HEK293 (cell line): ENCODE data around the gene TIAM2.

Source experiments
- CTCF ChIP-seq: fragments of 450-650 bp; formaldehyde crosslinking; IDR thresholded peaks from 2 replicates; pipeline ENCODE4 v1.5.1; 2016; ENCODE audit warnings: missing biosample characterization, missing genetic modification characterization
- GLIS1 ChIP-seq: fragments of 450-650 bp; formaldehyde crosslinking; IDR thresholded peaks from 2 replicates; pipeline ENCODE4 v1.5.1; 2016; ENCODE audit warnings: missing biosample characterization, missing genetic modification characterization
- PBX3 ChIP-seq: sonication (generic); formaldehyde crosslinking; IDR thresholded peaks from 2 replicates; pipeline ENCODE4 v1.8.1; 2022; ENCODE audit warnings: mild to moderate bottlenecking, moderate library complexity, missing genetic modification reagents
- ZBTB17 ChIP-seq: fragments of 450-650 bp; formaldehyde crosslinking; IDR thresholded peaks from 2 replicates; pipeline ENCODE4 v1.5.1; 2016; ENCODE audit warnings: missing biosample characterization, missing genetic modification characterization
- ZEB2 ChIP-seq: fragments of 450-650 bp; formaldehyde crosslinking; IDR thresholded peaks from 2 replicates; pipeline ENCODE4 v1.5.1; 2016; ENCODE audit warnings: missing biosample characterization, missing genetic modification characterization
- ZNF274 ChIP-seq, 2 experiments: fragments of 200-500 bp in 1 of 2; fragments of 450-650 bp in 1 of 2; sonication (Bioruptor generic) in 1 of 2; formaldehyde crosslinking in 1 of 2; IDR thresholded peaks; 2 replicates each; pipeline versions ENCODE4 v1.5.1 to v1.6.1; 2014 to 2016; ENCODE audit warnings: borderline replicate concordance in 1 of 2, inconsistent platforms in 1 of 2, low read length in 1 of 2, missing biosample characterization in 1 of 2, missing genetic modification characterization in 1 of 2
- ZNF830 ChIP-seq: fragments of 450-650 bp; IDR thresholded peaks from 2 replicates; pipeline ENCODE4 v1.5.0; 2018; ENCODE audit warnings: missing biosample characterization, missing genetic modification characterization, low read depth, mild to moderate bottlenecking, moderate library complexity

GRCh38 chr6:155084431-155085123 lies 89.5 kb downstream of the TIAM2 start:
- TF ChIP-seq ZEB2 (tag by site-specific recombination) (no peak), ZNF274 (IDR thresholded peaks at IDR 0.05; ENCODE audit: low read length) (no peak), ZNF274 (tag by site-specific recombination; IDR thresholded peaks at IDR 0.05; ENCODE audit: borderline replicate concordance) (no peak), CTCF (tag by site-specific recombination) (no peak), ZNF830 (tag by site-specific recombination) (no peak), GLIS1 (tag by site-specific recombination) (no peak), PBX3 (CRISPR knock-in tag) (no peak), ZBTB17 (no peak)
